Measurements from ENCODE around the gene AMOTL2. TPM values are rescaled to one million over a fixed set of nuclear protein-coding genes. Genes with fewer than 3 reads are reported as not detected.
A peak's percentile ranks its signal among the peaks of the same experiment; 100 is the strongest.

The AMOTL2 gene
- polyA plus RNA-seq, 2 of the 4 experiments (the other 2 are of a cell fraction): 41.1 to 44.1 TPM

DNA sequence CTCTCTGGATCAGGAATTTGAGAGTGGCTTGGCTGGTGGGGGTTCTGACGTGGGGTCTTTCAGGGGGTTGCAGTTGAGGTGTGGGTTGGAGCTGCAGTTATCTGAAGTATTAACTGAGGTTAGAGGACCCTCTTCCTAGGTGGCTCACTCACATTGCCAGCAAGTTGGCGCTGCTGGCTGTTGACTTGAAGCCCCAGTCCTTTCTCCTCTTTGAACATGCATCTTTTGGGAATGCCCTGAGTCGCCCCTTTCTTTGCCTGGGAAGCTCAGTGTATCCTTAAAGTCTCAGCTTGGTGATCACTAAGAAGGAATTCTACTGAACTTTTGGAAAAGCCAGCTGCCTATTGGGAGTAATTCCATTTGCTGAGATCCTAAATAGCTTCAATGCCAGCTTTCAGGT lies 13.0 kb upstream of the AMOTL2 start:
- CTCF ChIA-PET: interaction anchor here (0.9 kb wide), 1 partner anchor 28 kb away, joined by 3 read pairs; no protein-coding TSS in a partner anchor
- H3K9me3 ChIP-seq: peaks cover 3% of the 10 kb centered on the region; the same call in 1 of the 3 replicates
- POLR2A ChIA-PET: no interaction called here
- no peak overlapping the region for H3K4me3 ChIP-seq
- H3K27ac ChIP-seq: no peak overlapping the region
- FAIRE-seq (no peak), DNase-seq (ENCODE audit: low read depth in 1 of 2, low spot score in 1 of 2) (no peak), ATAC-seq (no peak)
- no peaks in the 10 kb centered on the region for H3K4me1 ChIP-seq
- no peak overlapping the region for H3K4me2 ChIP-seq
- TF ChIP-seq, protein P1, sequence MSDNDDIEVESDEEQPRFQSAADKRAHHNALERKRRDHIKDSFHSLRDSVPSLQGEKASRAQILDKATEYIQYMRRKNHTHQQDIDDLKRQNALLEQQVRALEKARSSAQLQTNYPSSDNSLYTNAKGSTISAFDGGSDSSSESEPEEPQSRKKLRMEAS (IDR thresholded peaks at IDR 0.05): no peak
- no peak for TF ChIP-seq ZNF302 (CRISPR knock-in tag; IDR thresholded peaks at IDR 0.05)
- TF ChIP-seq HEYL (CRISPR knock-in tag; IDR thresholded peaks at IDR 0.05): no peak
- no peak for TF ChIP-seq RARB (CRISPR knock-in tag; IDR thresholded peaks at IDR 0.05)
- WGBS (ENCODE audit: missing lambda C conversion rate): 50% methylated on average over 3 of the region's 3 CpGs

DNA sequence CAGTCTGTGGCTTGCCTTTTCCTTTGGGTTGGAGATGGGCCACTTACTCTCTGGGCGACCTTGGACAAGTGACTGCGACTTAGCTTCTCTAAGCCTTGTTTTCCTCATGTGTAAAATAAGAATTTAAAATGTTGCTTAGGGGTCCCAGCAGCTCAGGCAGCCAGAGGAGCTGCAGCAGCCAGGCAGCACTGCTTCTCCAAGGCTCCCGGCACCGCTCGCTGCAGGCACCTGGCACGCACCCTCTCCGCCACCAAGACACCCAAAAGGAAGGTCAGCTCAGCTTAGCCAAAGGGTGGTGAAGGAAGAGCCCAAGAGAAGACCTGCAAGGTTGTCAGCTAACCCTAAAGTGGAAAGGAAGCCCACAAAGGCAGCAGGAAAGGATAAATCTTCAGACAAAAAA lies 10.7 kb upstream of the AMOTL2 start:
- H3K9me3 ChIP-seq: peaks cover under 1% of the 10 kb centered on the region; the same call in 1 of the 3 replicates
- no peak for FAIRE-seq
- H3K4me2 ChIP-seq: no peak overlapping the region
- H3K4me3 ChIP-seq: no peak overlapping the region
- TF ChIP-seq CBX8 (IDR thresholded peaks at IDR 0.05) (no peak), ZC3H11A (IDR thresholded peaks at IDR 0.05) (no peak), POLR2A (IDR thresholded peaks at IDR 0.05; ENCODE audit: low read length) (no peak), POLR2AphosphoS2 (conservative IDR thresholded peaks at IDR 0.05; ENCODE audit: low read length) (no peak)
- TF ChIP-seq, protein P2, sequence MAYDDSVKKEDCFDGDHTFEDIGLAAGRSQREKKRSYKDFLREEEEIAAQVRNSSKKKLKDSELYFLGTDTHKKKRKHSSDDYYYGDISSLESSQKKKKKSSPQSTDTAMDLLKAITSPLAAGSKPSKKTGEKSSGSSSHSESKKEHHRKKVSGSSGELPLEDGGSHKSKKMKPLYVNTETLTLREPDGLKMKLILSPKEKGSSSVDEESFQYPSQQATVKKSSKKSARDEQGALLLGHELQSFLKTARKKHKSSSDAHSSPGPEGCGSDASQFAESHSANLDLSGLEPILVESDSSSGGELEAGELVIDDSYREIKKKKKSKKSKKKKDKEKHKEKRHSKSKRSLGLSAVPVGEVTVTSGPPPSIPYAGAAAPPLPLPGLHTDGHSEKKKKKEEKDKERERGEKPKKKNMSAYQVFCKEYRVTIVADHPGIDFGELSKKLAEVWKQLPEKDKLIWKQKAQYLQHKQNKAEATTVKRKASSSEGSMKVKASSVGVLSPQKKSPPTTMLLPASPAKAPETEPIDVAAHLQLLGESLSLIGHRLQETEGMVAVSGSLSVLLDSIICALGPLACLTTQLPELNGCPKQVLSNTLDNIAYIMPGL (CRISPR knock-in tag; IDR thresholded peaks at IDR 0.05; ENCODE audit: borderline replicate concordance): no peak
- H3K4me1 ChIP-seq: no peaks in the 10 kb centered on the region
- CTCF ChIA-PET: interaction anchor here (1.1 to 2.5 kb wide), 6 partner anchors 10 to 173 kb away, joined by 3 to 7 read pairs (median 4); no protein-coding TSS in a partner anchor
- ATAC-seq: no peak
- no peak for DNase-seq (ENCODE audit: low read depth in 1 of 2, low spot score in 1 of 2)
- POLR2A ChIA-PET: no interaction called here
- 94% methylated on average over 7 of the region's 7 CpGs for WGBS (ENCODE audit: missing lambda C conversion rate)
- H3K27ac ChIP-seq: no peak overlapping the region

DNA sequence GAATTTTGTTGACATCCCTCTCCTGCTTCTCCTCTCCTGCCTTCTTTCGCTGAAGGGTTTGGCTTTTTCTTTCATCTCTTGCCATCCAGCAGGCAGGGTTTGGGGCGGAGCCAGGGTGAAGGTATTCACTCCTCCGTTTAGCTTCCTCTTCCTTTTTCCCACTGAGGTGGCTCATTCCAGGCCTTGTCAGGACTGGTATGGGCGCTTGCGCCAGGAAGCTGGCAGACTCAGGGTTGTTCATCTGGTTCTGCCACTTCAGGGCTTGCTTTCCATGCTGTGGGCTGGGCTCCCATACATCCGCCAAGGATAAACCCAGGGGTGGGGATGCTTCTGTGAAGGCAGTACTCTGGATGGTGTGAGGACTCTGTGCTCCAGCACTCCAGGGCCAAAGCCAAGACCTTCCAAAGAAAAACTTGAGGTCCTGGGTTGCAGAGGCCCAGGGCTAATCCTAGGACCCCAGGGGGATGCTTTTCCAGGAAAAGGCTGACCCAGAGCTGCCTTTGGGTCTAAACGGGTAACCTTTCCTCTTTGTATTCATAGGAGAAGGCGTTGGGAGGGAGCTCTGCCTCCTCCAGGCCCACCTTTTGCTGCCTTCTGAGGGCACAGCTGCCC lies 7.7 kb upstream of the AMOTL2 start:
- no peak overlapping the region for H3K4me3 ChIP-seq
- DNase-seq (ENCODE audit: low read depth in 1 of 2, low spot score in 1 of 2): no peak
- FAIRE-seq: no peak
- CTCF ChIA-PET: interaction anchor here (1.9 to 31.4 kb wide), 2 partner anchors 68 to 92 kb away, joined by 6 to 356 read pairs; no protein-coding TSS in a partner anchor
- 81% methylated on average over 8 of the region's 8 CpGs for WGBS (ENCODE audit: missing lambda C conversion rate)
- H3K4me2 ChIP-seq: no peak overlapping the region
- peak in 1 of 2 experiments; percentile 17; a peak in 2 of 6 replicates for ATAC-seq
- TF ChIP-seq, protein P3, sequence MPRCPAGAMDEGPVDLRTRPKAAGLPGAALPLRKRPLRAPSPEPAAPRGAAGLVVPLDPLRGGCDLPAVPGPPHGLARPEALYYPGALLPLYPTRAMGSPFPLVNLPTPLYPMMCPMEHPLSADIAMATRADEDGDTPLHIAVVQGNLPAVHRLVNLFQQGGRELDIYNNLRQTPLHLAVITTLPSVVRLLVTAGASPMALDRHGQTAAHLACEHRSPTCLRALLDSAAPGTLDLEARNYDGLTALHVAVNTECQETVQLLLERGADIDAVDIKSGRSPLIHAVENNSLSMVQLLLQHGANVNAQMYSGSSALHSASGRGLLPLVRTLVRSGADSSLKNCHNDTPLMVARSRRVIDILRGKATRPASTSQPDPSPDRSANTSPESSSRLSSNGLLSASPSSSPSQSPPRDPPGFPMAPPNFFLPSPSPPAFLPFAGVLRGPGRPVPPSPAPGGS (IDR thresholded peaks at IDR 0.05): no peak
- no peak for TF ChIP-seq TP53 (CRISPR knock-in tag; IDR thresholded peaks at IDR 0.05)
- TF ChIP-seq CBX8 (IDR thresholded peaks at IDR 0.05): no peak
- TF ChIP-seq, protein P4, sequence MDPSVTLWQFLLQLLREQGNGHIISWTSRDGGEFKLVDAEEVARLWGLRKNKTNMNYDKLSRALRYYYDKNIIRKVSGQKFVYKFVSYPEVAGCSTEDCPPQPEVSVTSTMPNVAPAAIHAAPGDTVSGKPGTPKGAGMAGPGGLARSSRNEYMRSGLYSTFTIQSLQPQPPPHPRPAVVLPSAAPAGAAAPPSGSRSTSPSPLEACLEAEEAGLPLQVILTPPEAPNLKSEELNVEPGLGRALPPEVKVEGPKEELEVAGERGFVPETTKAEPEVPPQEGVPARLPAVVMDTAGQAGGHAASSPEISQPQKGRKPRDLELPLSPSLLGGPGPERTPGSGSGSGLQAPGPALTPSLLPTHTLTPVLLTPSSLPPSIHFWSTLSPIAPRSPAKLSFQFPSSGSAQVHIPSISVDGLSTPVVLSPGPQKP (IDR thresholded peaks at IDR 0.05; ENCODE audit: low read depth, low read length): no peak
- no peak for TF ChIP-seq MAFK (IDR thresholded peaks at IDR 0.05; ENCODE audit: partially characterized antibody)
- no peak for TF ChIP-seq FOXS1 (CRISPR knock-in tag; IDR thresholded peaks at IDR 0.05)
- TF ChIP-seq EHMT2 (IDR thresholded peaks at IDR 0.05; ENCODE audit: low read depth): no peak
- no peak for TF ChIP-seq NPAS2 (CRISPR knock-in tag; IDR thresholded peaks at IDR 0.05; ENCODE audit: borderline replicate concordance)
- no peak for TF ChIP-seq RARB (CRISPR knock-in tag; IDR thresholded peaks at IDR 0.05)
- TF ChIP-seq HOXB5 (CRISPR knock-in tag; IDR thresholded peaks at IDR 0.05): no peak
- no peak for TF ChIP-seq CHD2 (IDR thresholded peaks at IDR 0.05; ENCODE audit: low read length, partially characterized antibody)
- TF ChIP-seq POLR2A (IDR thresholded peaks at IDR 0.05; ENCODE audit: low read length): no peak
- no peak for TF ChIP-seq JUN (IDR thresholded peaks at IDR 0.05)
- no peak for TF ChIP-seq SREBF2 (IDR thresholded peaks at IDR 0.05)
- TF ChIP-seq ESRRA (IDR thresholded peaks at IDR 0.05; ENCODE audit: borderline replicate concordance, low read length): no peak
- no peak for TF ChIP-seq GATA3 (IDR thresholded peaks at IDR 0.05; ENCODE audit: borderline replicate concordance)
- no peak for TF ChIP-seq POLR2AphosphoS2 (conservative IDR thresholded peaks at IDR 0.05; ENCODE audit: low read length)
- TF ChIP-seq, protein P5, sequence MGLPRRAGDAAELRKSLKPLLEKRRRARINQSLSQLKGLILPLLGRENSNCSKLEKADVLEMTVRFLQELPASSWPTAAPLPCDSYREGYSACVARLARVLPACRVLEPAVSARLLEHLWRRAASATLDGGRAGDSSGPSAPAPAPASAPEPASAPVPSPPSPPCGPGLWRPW (IDR thresholded peaks at IDR 0.05): no peak
- POLR2A ChIA-PET: no interaction called here
- peak overlapping the region in 1 of 2 experiments; percentile 24; a peak in 1 of 6 replicates for H3K27ac ChIP-seq
- no peaks in the 10 kb centered on the region for H3K9me3 ChIP-seq
- peaks cover 19% of the 10 kb centered on the region for H3K4me1 ChIP-seq
